Heart right ventricle (tissue), 16 donors: ENCODE results near the gene SEL1L2. TPM values are rescaled to one million over a fixed set of nuclear protein-coding genes. Genes with fewer than 3 reads are reported as not detected.

Experiments
- ATAC-seq, 8 donors: fragments of 200-7000 bp; cut with Tn5 transposase; one replicate each; pipeline ENCODE4 v1.9.1; 2020; ENCODE audit warnings: mild to moderate bottlenecking in 8 of 8, moderate library complexity in 8 of 8, moderate number of reproducible peaks in 1 of 8
- DNase-seq, 2 donors: peaks; one replicate each; pipeline ENCODE4 v3.0.0-alpha.2; 2020
- H3K27ac ChIP-seq, 10 donors: fragments of 200-600 bp; sonication (generic) in 2 of 10; one replicate each; pipeline versions ENCODE4 v1.5.0 to v1.8.0; 2020 to 2022; ENCODE audit warnings: mild to moderate bottlenecking in 3 of 10
- H3K27me3 ChIP-seq, 7 donors: fragments of 200-600 bp; one replicate each; pipeline ENCODE4 v1.8.0; 2021 to 2022; ENCODE audit warnings: mild to moderate bottlenecking in 2 of 7
- H3K36me3 ChIP-seq, 9 donors: fragments of 200-600 bp; sonication (generic) in 1 of 9; one replicate each; pipeline versions ENCODE4 v1.5.0 to v1.8.0; 2020 to 2022; ENCODE audit warnings: mild to moderate bottlenecking in 2 of 9
- H3K4me1 ChIP-seq, 9 donors: fragments of 200-600 bp; sonication (generic) in 1 of 9; one replicate each; pipeline versions ENCODE4 v1.5.0 to v1.8.0; 2020 to 2022; ENCODE audit warnings: mild to moderate bottlenecking in 4 of 9
- H3K4me3 ChIP-seq, 10 donors: fragments of 200-600 bp; sonication (generic) in 2 of 10; one replicate each; pipeline versions ENCODE4 v1.5.0 to v1.8.0; 2020 to 2022; ENCODE audit warnings: mild to moderate bottlenecking in 7 of 10, moderate library complexity in 2 of 10
- H3K9me3 ChIP-seq, 11 donors: fragments of 200-600 bp in 10 of 11; sonication (generic) in 2 of 11; one replicate each; pipeline versions ENCODE4 v1.5.0 to v1.8.0; 2013 to 2022; ENCODE audit warnings: mild to moderate bottlenecking in 2 of 11, control low read depth in 1 of 11, moderate library complexity in 1 of 11
- WGBS, 2 donors: extraction: QIAGEN DNeasy Blood & Tissue Kit; methylation state at CpG; one replicate each; pipeline ENCODE4 v1.1.7; 2013; ENCODE audit warnings: inconsistent platforms in 1 of 2; 5-methylcytosine and 5-hydroxymethylcytosine counted together
- intact Hi-C, 10 donors: fragments of 100-400 bp; cut with DNase I; formaldehyde crosslinking; loops; one replicate each; pipeline versions ENCODE4 v1.11.1 to v1.14.2; 2022
- polyA plus RNA-seq, 2 donors: library from polyadenylated mRNA; stranded (reverse); fragments of 200-250 nt; gene quantifications; one replicate each; pipeline ENCODE4 v1.2.3, GENCODE V29; 2013
- total RNA-seq, 10 donors: library from RNA; stranded (reverse); fragmentation: NEBNext Ultra II Directional in 3 of 10; extraction: Animal tissue kit (Norgen Biotek cat#: 25700) in 3 of 10; gene quantifications; one replicate each; pipeline versions ENCODE4 v1.2.1 to v1.2.4, GENCODE V29; 2021 to 2023
- TF ChIP-seq, protein P1 (sequence below), 9 donors: fragments of 200-600 bp; sonication (generic) in 2 of 9; IDR thresholded peaks; one replicate each; pipeline versions ENCODE4 v1.5.0 to v1.8.0; 2021 to 2022; ENCODE audit warnings: antibody characterized with exemption in 9 of 9, mild to moderate bottlenecking in 5 of 9, moderate library complexity in 1 of 9
- donor health status: Arrhythmogenic right ventricular cardiomyopathy.
- donor health status: ischemic (EF 13 %, LVEDD 7.1; RV severe dilation, severe dysfunction).
- donor health status: healthy with polysubstance abuse.
- donor health status: DM: no; HTN: yes; CAD: no.
- donor health status: DM: no; HTN: no; CAD: no.
- donor health status: ischemic (EF 25% LVEDD 6.9; RV normal size, moderate dysfunction).
- donor health status: ischemic (EF 25% LVEDD 5.7; RV mildly dilated, moderate dysfunction).
- donor health status: healthy.
- donor health status: DM: yes; HTN: yes; CAD: no.
- donor health status: Ischemic cardiomyopathy.
- donor health status: ischemic (EF 35%, LVEDD 5.7; RV mildly dilated, moderate dysfunction).
- donor health status: nonischemic (EF 11% LVEDD 7.7; RV severe dilation, severe dysfunction).
- donor health status: DM: yes; HTN: yes; CAD: no.
- donor health status: PGD.
- donor health status: ischemic (EF 29% LVEDD 5.4; RV normal size, mild dysfunction).
- donor health status: nonischemic (EF 23%, LVEDD 6.1; RV moderate dilation, normal function).

The SEL1L2 gene
- total and polyA plus RNA-seq, 12 donors: 0.46 to 5.8 (median 0.95) TPM; not detected in 1

DNA sequence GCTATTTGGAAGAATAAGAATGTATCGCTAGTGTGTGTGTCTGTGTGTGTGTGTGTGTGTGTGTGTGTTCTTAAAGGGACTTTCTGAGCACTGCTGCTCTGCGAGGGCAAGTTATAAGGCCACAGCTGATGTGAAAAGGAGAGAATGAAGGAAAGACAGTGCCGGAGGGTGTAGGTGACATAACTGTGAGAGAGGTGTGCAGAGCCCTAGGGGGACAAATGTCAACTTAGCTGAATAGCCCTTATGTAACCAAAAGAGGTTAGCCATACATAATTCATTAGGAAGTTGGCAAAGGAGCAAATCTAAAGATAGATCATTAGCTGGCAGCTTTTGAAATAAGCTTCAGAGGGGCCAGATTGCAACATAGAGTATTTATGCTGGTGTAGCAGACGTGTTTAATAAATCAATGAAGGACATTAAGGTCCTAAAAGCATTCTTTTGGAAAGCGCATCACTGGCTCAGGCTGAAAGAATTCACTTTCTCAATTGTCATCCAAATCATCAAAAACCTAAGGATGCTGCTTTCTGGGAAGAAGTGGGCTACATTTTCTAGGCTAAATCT, 124.5 kb downstream of the SEL1L2 start:
- H3K27ac ChIP-seq: no peak overlapping the region
- WGBS, 2 donors: 47 to 49% methylated on average over 5 of the region's 5 CpGs
- peaks cover 0 to 34% (median 6%) of the 10 kb centered on the region in 9 donors for H3K4me1 ChIP-seq
- peak in 5 of 8 donors; percentile 21 to 59 (median 47) for ATAC-seq
- H3K4me3 ChIP-seq: no peak overlapping the region
- intact Hi-C loops: no loop called here
- H3K36me3 ChIP-seq: no peaks in the 10 kb centered on the region
- H3K9me3 ChIP-seq: no peaks in the 10 kb centered on the region
- H3K27me3 ChIP-seq: no peaks in the 10 kb centered on the region
- TF ChIP-seq, protein P1, sequence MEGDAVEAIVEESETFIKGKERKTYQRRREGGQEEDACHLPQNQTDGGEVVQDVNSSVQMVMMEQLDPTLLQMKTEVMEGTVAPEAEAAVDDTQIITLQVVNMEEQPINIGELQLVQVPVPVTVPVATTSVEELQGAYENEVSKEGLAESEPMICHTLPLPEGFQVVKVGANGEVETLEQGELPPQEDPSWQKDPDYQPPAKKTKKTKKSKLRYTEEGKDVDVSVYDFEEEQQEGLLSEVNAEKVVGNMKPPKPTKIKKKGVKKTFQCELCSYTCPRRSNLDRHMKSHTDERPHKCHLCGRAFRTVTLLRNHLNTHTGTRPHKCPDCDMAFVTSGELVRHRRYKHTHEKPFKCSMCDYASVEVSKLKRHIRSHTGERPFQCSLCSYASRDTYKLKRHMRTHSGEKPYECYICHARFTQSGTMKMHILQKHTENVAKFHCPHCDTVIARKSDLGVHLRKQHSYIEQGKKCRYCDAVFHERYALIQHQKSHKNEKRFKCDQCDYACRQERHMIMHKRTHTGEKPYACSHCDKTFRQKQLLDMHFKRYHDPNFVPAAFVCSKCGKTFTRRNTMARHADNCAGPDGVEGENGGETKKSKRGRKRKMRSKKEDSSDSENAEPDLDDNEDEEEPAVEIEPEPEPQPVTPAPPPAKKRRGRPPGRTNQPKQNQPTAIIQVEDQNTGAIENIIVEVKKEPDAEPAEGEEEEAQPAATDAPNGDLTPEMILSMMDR (IDR thresholded peaks at IDR 0.05): no peak
- DNase-seq: no peak

DNA sequence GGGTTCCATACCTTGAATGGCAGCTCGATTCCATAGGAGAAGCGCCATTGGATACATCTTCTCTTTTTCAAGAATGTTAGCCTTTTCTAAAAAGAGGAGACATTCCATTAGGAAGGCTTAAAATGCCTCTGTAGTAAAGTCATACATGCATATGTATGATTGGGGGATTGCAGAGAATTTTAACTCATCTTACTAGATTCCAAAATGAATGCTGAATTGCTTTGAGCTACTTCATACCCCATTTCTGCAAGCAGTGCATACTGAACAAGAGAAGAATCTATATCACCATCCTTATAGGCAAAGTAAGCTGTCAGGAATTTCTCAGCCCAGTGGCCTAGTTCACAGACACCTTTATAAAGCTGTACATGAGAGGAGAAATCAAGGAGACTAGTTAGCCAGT, 125.3 kb downstream of the SEL1L2 start:
- intact Hi-C loops: no loop called here
- H3K27ac ChIP-seq: no peak overlapping the region
- no peaks in the 10 kb centered on the region for H3K9me3 ChIP-seq
- H3K4me1 ChIP-seq: peaks cover 0 to 31% (median 6%) of the 10 kb centered on the region in 9 donors
- no peaks in the 10 kb centered on the region for H3K27me3 ChIP-seq
- H3K4me3 ChIP-seq: no peak overlapping the region
- TF ChIP-seq, protein P1 (IDR thresholded peaks at IDR 0.05): no peak
- ATAC-seq (no peak), DNase-seq (no peak)
- H3K36me3 ChIP-seq: no peaks in the 10 kb centered on the region
- 56 to 68% methylated on average over 2 of the region's 2 CpGs for WGBS, 2 donors

DNA sequence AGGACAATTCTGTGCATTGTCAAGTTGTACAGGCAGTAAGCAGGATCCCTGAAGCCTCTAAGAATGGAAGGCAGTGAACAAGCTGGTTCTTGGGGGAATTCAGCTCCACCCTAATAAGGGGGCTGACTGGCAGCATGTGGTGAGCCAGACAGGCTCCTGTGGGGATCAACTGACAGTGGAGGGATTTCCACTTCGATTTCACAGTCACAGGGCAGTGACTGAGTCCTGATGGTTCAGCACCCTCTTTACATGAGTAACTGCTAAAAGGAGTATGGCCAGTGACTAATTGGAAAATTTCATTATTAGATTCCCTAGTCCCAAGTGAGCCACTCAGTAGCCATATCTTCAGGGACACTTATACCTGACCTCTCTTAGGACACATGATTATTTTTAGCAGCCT, 127.2 kb downstream of the SEL1L2 start:
- 36 to 42% methylated on average over 1 of the region's 1 CpG for WGBS, 2 donors
- Histone ChIP-seq H3K27ac (no peak overlapping the region), H3K4me3 (no peak overlapping the region), H3K4me1 (peaks cover 0 to 16% (median 3%) of the 10 kb centered on the region in 9 donors), H3K9me3 (no peaks in the 10 kb centered on the region), H3K27me3 (no peaks in the 10 kb centered on the region), H3K36me3 (no peaks in the 10 kb centered on the region)
- DNase-seq: no peak
- TF ChIP-seq, protein P1 (IDR thresholded peaks at IDR 0.05): no peak
- ATAC-seq: peak in 2 of 8 donors; percentile 59 to 87
- intact Hi-C loops: no loop called here

DNA sequence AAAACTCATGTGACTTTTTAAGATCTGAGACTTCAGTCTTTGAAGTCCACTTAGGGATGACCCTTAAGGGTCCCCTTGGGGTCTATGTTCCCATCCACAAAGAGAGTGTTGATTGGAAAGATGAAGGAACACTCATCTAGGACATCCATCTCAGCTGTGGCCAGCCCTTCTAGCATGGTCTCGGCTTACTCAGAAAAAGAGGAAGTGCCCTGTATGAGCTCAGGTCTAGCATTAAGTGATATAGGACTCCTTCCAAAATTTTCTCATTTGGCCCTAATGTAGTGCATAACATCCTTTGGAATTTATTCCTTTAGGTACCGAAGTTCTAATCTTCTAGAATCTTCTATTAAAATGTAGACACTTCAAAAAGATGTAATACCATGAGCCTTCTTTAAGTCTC, 128.2 kb downstream of the SEL1L2 start:
- intact Hi-C loops: no loop called here
- TF ChIP-seq, protein P1 (IDR thresholded peaks at IDR 0.05): no peak
- no peak overlapping the region for H3K27ac ChIP-seq
- no peak overlapping the region for H3K4me3 ChIP-seq
- no peak for DNase-seq
- H3K36me3 ChIP-seq: no peaks in the 10 kb centered on the region
- peaks cover 0 to 21% (median 6%) of the 10 kb centered on the region in 9 donors for H3K4me1 ChIP-seq
- H3K27me3 ChIP-seq: no peaks in the 10 kb centered on the region
- ATAC-seq: no peak
- no peaks in the 10 kb centered on the region for H3K9me3 ChIP-seq
- WGBS, 2 donors: 80 to 95% methylated on average over 2 of the region's 2 CpGs
